ENCODE measurements around the gene FAM114A1. TPM values are rescaled to one million over a fixed set of nuclear protein-coding genes. Genes with fewer than 3 reads are reported as not detected.

Gene FAM114A1
- total and polyA plus RNA-seq, 2 of the 4 experiments (the other 2 are of a cell fraction), result 135 to 649 TPM

DNA sequence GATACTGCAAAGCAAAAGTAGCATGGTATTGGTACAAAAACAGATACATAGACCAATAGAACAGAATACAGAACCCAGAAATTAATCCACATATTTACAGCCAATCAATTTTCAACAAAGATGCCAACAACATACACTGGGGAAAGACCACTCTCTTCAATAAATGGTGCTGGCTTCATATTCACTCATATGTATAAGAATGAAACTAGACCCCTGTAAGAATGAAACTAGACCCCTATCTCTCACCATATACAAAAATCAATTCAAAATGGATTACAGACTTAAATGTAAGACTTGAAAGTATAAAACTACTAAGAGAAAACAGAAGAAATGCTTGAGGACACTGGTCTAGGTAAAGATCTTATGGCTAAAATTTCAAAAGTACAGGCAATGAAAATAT is 30.3 kb upstream of the FAM114A1 start:
- BruUV-seq (replicated peaks), result no TSS peak
- Histone ChIP-seq H2BK120ac (ENCODE audit: low read depth, low read length) (no peak overlapping the region), H4K20me1 (ENCODE audit: insufficient read depth, low read length) (no peaks in the 10 kb centered on the region), H3K79me1 (ENCODE audit: low read depth in 1 of 2, low read length in 2 of 2) (peaks cover 0 to 5% of the 10 kb centered on the region in 2 experiments; a peak in 1 of 4 replicates), H2AK5ac (ENCODE audit: low read depth, low read length) (no peak overlapping the region), H3K36me3 (ENCODE audit: control insufficient read depth, insufficient read depth, low read length) (no peaks in the 10 kb centered on the region), H3K9me3 (ENCODE audit: control insufficient read depth, insufficient read depth, low read length) (peaks cover 7% of the 10 kb centered on the region), H3K4me2 (ENCODE audit: low read depth, low read length) (no peak overlapping the region), H3K9ac (ENCODE audit: low read depth, low read length) (no peak overlapping the region), H3K14ac (replicated peaks; ENCODE audit: low read depth, low read length) (no peak overlapping the region), H3K27ac (ENCODE audit: insufficient read depth, low read length) (no peak overlapping the region), H3K23ac (ENCODE audit: low read depth, low read length) (no peak overlapping the region), H2AFZ (replicated peaks; ENCODE audit: low read length, poor library complexity) (no peak overlapping the region), H4K8ac (ENCODE audit: low read depth in 2 of 2, low read length in 2 of 2) (no peak overlapping the region), H2BK15ac (ENCODE audit: low read depth, low read length) (0 out of 3 replicates have a peak overlapping the region, but pooled peaks have one; percentile 50), H4K5ac (ENCODE audit: low read depth, low read length) (no peak overlapping the region), H2AK9ac (replicated peaks; ENCODE audit: low read depth, low read length, poor library complexity) (no peak overlapping the region), H3K4me1 (ENCODE audit: control insufficient read depth, insufficient read depth, low read length) (peaks cover 7% of the 10 kb centered on the region; the same call in 1 of the 2 replicates), H3K27me3 (ENCODE audit: control insufficient read depth, insufficient read depth, low read length) (no peaks in the 10 kb centered on the region), H3K18ac (ENCODE audit: low read depth, low read length) (no peak overlapping the region), H4K91ac (ENCODE audit: insufficient read depth, low read depth, low read length) (no peak overlapping the region), H3K4me3 (ENCODE audit: insufficient read depth, low read depth, low read length) (no peak overlapping the region), H2BK20ac (ENCODE audit: low read depth, low read length) (no peak overlapping the region), H3K9me1 (ENCODE audit: insufficient read depth, low read length) (peaks cover 6% of the 10 kb centered on the region), H2BK5ac (ENCODE audit: low read depth, low read length, poor library complexity, severe bottlenecking) (no peak overlapping the region), H3K56ac (ENCODE audit: extremely low read depth, insufficient read depth, low read length) (no peak overlapping the region), H3K4ac (ENCODE audit: low read depth, low read length) (no peak overlapping the region)
- TF ChIP-seq MAZ (IDR thresholded peaks at IDR 0.05; ENCODE audit: borderline replicate concordance, low read depth, low read length), result no peak
- no peak for TF ChIP-seq POLR2A (IDR thresholded peaks at IDR 0.05; ENCODE audit: low read depth, low read length)
- no peak for TF ChIP-seq NFE2L2 (IDR thresholded peaks at IDR 0.05; ENCODE audit: low read depth, low read length)
- TF ChIP-seq RAD21 (IDR thresholded peaks at IDR 0.05; ENCODE audit: low read length), result no peak
- no peak for TF ChIP-seq MXI1 (IDR thresholded peaks at IDR 0.05; ENCODE audit: borderline replicate concordance, low read depth, low read length)
- TF ChIP-seq, protein P1, sequence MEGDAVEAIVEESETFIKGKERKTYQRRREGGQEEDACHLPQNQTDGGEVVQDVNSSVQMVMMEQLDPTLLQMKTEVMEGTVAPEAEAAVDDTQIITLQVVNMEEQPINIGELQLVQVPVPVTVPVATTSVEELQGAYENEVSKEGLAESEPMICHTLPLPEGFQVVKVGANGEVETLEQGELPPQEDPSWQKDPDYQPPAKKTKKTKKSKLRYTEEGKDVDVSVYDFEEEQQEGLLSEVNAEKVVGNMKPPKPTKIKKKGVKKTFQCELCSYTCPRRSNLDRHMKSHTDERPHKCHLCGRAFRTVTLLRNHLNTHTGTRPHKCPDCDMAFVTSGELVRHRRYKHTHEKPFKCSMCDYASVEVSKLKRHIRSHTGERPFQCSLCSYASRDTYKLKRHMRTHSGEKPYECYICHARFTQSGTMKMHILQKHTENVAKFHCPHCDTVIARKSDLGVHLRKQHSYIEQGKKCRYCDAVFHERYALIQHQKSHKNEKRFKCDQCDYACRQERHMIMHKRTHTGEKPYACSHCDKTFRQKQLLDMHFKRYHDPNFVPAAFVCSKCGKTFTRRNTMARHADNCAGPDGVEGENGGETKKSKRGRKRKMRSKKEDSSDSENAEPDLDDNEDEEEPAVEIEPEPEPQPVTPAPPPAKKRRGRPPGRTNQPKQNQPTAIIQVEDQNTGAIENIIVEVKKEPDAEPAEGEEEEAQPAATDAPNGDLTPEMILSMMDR (conservative IDR thresholded peaks at IDR 0.05; ENCODE audit: low read depth, low read length), result no peak
- no peak for TF ChIP-seq RCOR1 (IDR thresholded peaks at IDR 0.05; ENCODE audit: insufficient replicate concordance, low read length)
- TF ChIP-seq, protein P2, sequence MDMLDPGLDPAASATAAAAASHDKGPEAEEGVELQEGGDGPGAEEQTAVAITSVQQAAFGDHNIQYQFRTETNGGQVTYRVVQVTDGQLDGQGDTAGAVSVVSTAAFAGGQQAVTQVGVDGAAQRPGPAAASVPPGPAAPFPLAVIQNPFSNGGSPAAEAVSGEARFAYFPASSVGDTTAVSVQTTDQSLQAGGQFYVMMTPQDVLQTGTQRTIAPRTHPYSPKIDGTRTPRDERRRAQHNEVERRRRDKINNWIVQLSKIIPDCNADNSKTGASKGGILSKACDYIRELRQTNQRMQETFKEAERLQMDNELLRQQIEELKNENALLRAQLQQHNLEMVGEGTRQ (IDR thresholded peaks at IDR 0.05; ENCODE audit: low read depth, low read length), result no peak
- no peak for TF ChIP-seq RFX5 (IDR thresholded peaks at IDR 0.05; ENCODE audit: low read depth, low read length)
- no peak for TF ChIP-seq FOS (IDR thresholded peaks at IDR 0.05; ENCODE audit: low read depth, low read length)
- no peak for TF ChIP-seq SMC3 (IDR thresholded peaks at IDR 0.05; ENCODE audit: low read depth, low read length)
- TF ChIP-seq, protein P3, sequence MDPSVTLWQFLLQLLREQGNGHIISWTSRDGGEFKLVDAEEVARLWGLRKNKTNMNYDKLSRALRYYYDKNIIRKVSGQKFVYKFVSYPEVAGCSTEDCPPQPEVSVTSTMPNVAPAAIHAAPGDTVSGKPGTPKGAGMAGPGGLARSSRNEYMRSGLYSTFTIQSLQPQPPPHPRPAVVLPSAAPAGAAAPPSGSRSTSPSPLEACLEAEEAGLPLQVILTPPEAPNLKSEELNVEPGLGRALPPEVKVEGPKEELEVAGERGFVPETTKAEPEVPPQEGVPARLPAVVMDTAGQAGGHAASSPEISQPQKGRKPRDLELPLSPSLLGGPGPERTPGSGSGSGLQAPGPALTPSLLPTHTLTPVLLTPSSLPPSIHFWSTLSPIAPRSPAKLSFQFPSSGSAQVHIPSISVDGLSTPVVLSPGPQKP (IDR thresholded peaks at IDR 0.05; ENCODE audit: borderline replicate concordance, low read depth, low read length), result no peak
- no peak for TF ChIP-seq BHLHE40 (IDR thresholded peaks at IDR 0.05; ENCODE audit: low read depth, low read length)
- no peak for TF ChIP-seq CHD1 (IDR thresholded peaks at IDR 0.05; ENCODE audit: low read depth, low read length)
- TF ChIP-seq CEBPB (IDR thresholded peaks at IDR 0.05; ENCODE audit: low read depth, low read length), result no peak
- no peak for TF ChIP-seq MAFK (IDR thresholded peaks at IDR 0.05; ENCODE audit: low read depth, low read length)
- intact Hi-C loops (cut with micrococcal nuclease) (no loop called here), dilution Hi-C loops (cut with HindIII; ENCODE audit: low sequenced_read_pairs, unreplicated experiment) (no loop called here), in situ Hi-C loops (cut with MboI; ENCODE audit: low sequenced_read_pairs) (no loop called here)
- no peak for ATAC-seq (ENCODE audit: low read depth)
- ChIA-PET POLR2A (ENCODE audit: unreplicated experiment) (no interaction called here), CTCF (no interaction called here)
- no peak for DNase-seq
